H1 (cell line): Measurements from ENCODE around the gene EPS8L1. TPM values are rescaled to one million over a fixed set of nuclear protein-coding genes. Genes with fewer than 3 reads are reported as not detected.

Experiments used
- ATF3 ChIP-seq: IDR thresholded peaks from 2 replicates; pipeline ENCODE4 v1.6.1; 2011; ENCODE audit warnings: low read depth, mild to moderate bottlenecking, low read length; ENCODE audit not compliant: insufficient read depth
- CBX5 ChIP-seq: fragments of 300-800, 300-1000 bp; sonication (generic); IDR thresholded peaks from 2 replicates; pipeline ENCODE4 v1.7.1; 2016; ENCODE audit warnings: antibody characterized with exemption, low read length, low read depth
- E2F6 ChIP-seq: IDR thresholded peaks from 2 replicates; pipeline ENCODE4 v1.6.1; 2012; ENCODE audit warnings: inconsistent platforms
- EGR1 ChIP-seq: IDR thresholded peaks from 2 replicates; pipeline ENCODE4 v1.6.1; 2011; ENCODE audit warnings: low read depth, low read length, borderline replicate concordance
- GABPA ChIP-seq: IDR thresholded peaks from 2 replicates; pipeline ENCODE4 v1.6.1; 2011; ENCODE audit warnings: mild to moderate bottlenecking, low read length, moderate library complexity, borderline replicate concordance; ENCODE audit not compliant: insufficient read depth
- MAX ChIP-seq: IDR thresholded peaks from 2 replicates; pipeline ENCODE4 v1.6.1; 2012; ENCODE audit warnings: inconsistent platforms
- NRF1 ChIP-seq: IDR thresholded peaks from 2 replicates; pipeline ENCODE4 v1.6.1; 2011; ENCODE audit warnings: mild to moderate bottlenecking, low read depth, low read length, improper control_type of control experiment
- POU5F1 ChIP-seq: IDR thresholded peaks from 2 replicates; pipeline ENCODE4 v1.6.1; 2011; ENCODE audit warnings: low read depth, mild to moderate bottlenecking, low read length, moderate library complexity
- RFX5 ChIP-seq: IDR thresholded peaks from 2 replicates; pipeline ENCODE4 v1.6.1; 2011; ENCODE audit warnings: low read depth, low read length, improper control_type of control experiment, borderline replicate concordance
- RNF2 ChIP-seq: fragments of 200-900, 300-1000 bp; sonication (generic); IDR thresholded peaks from 2 replicates; pipeline ENCODE4 v1.7.1; 2016; ENCODE audit warnings: borderline replicate concordance, low read depth, mild to moderate bottlenecking, antibody characterized with exemption, low read length; ENCODE audit not compliant: poor library complexity, severe bottlenecking; ENCODE audit errors: missing control alignments
- SAP30 ChIP-seq: fragments of 300-600 bp; sonication (generic); IDR thresholded peaks from 2 replicates; pipeline ENCODE4 v1.7.1; 2012; ENCODE audit warnings: low read length, moderate library complexity, mild to moderate bottlenecking, inconsistent platforms; ENCODE audit not compliant: insufficient read depth, insufficient replicate concordance
- SIX5 ChIP-seq: IDR thresholded peaks from 2 replicates; pipeline ENCODE4 v1.6.1; 2011; ENCODE audit warnings: mild to moderate bottlenecking, low read depth, low read length
- SP1 ChIP-seq: IDR thresholded peaks from 2 replicates; pipeline ENCODE4 v1.6.1; 2011; ENCODE audit warnings: low read depth, low read length
- SP2 ChIP-seq: IDR thresholded peaks from 2 replicates; pipeline ENCODE4 v1.6.1; 2012; ENCODE audit warnings: mild to moderate bottlenecking, low read length, inconsistent platforms
- SP4 ChIP-seq: IDR thresholded peaks from 2 replicates; pipeline ENCODE4 v1.6.1; 2012; ENCODE audit warnings: low read length, inconsistent platforms
- SUZ12 ChIP-seq: fragments of 200-600 bp; sonication (generic); IDR thresholded peaks from 2 replicates; pipeline ENCODE4 v1.6.1; 2012; ENCODE audit warnings: mild to moderate bottlenecking, inconsistent platforms, low read length, moderate library complexity, mixed read lengths
- TAF1 ChIP-seq: IDR thresholded peaks from 2 replicates; pipeline ENCODE4 v1.6.1; 2011; ENCODE audit warnings: mild to moderate bottlenecking, low read depth, low read length
- TCF12 ChIP-seq: IDR thresholded peaks from 2 replicates; pipeline ENCODE4 v1.6.1; 2011; ENCODE audit warnings: low read depth, mild to moderate bottlenecking, low read length
- USF2 ChIP-seq: IDR thresholded peaks from 2 replicates; pipeline ENCODE4 v1.6.1; 2011; ENCODE audit warnings: low read length, improper control_type of control experiment
- YY1 ChIP-seq: IDR thresholded peaks from 2 replicates; pipeline ENCODE4 v1.6.1; 2011; ENCODE audit warnings: low read depth, mild to moderate bottlenecking, low read length
- polyA plus RNA-seq, 7 experiments: library from polyadenylated mRNA; depleted of rRNA in 3 of 7; stranded (reverse) in 5 of 7; unstranded in 2 of 7; fragments of >200 nt in 5 of 7; fragments of 200-250 nt in 2 of 7; gene quantifications; 1 replicate in 5 of 7; 2 replicates in 1 of 7; 4 replicates in 1 of 7; pipeline versions ENCODE4 v1.2.1 to v1.2.3, GENCODE V29; 2011 to 2013; ENCODE audit warnings: missing spikeins in 2 of 7, mixed read lengths in 2 of 7
- total RNA-seq: library from RNA; stranded (reverse); fragmentation: NEBNext Ultra II Directional; extraction: Animal tissue kit (Norgen Biotek cat#: 25700); gene quantifications from 2 replicates; pipeline ENCODE4 v1.2.1, GENCODE V29; 2021

Gene EPS8L1
- total and polyA plus RNA-seq, 2 of the 8 experiments (the other 6 are each of a cell fraction or from before 2014, with no cell fraction given), result 19.8 to 30.2 TPM

DNA sequence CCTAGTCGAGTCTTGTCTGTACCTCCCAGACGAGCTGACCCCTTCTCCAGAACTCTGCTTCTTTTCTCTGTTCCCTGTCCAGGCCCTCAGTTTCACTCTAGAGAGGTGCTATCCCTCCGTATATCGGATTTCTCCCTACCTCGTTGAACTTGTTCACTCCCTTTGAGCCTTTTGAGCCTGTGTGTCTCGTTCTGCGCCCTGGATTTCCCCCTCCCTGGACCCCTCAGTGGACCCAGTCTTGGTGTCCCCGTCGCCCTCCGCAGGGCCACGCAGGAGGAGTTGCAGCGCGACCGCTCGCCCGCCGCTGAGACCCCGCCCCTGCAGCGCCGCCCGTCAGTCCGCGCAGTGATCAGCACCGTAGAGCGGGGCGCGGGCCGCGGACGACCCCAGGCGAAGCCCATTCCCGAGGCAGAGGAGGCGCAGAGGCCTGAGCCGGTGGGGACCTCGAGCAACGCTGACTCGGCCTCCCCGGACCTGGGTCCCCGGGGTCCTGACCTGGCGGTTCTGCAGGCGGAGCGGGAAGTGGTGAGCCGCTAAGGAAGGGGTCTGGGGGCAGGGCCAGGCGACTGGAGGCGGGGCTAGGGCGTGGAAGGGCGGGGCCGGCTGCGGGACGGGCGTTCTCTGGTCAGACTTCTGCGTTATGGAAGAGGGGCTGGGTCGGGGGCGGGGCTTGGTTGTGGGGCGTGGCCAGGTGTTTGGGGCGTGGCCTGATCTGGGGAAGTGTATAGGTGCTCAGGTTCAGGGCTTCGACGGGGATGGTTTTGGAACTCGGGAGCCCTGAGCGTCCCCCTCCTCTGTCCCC, 5.5 kb downstream of the EPS8L1 start (continued):
- no peak; the same call in 1 of the 2 replicates for TF ChIP-seq E2F6
- TF ChIP-seq SAP30, result no peak
- TF ChIP-seq SP2, result no peak
- no peak for TF ChIP-seq YY1
- TF ChIP-seq CBX5, result no peak
- TF ChIP-seq TCF12, result no peak
- 0 out of 2 replicates have a peak, but pooled peaks have one; percentile 45 for TF ChIP-seq SP1
- TF ChIP-seq SIX5, result no peak
- no peak for TF ChIP-seq MAX
- TF ChIP-seq USF2, result no peak
- TF ChIP-seq RFX5, result no peak
- no peak for TF ChIP-seq POU5F1
- no peak for TF ChIP-seq EGR1
- no peak for TF ChIP-seq RNF2
- no peak for TF ChIP-seq SUZ12
- no peak for TF ChIP-seq NRF1
- TF ChIP-seq ATF3, result no peak
- no peak for TF ChIP-seq GABPA
- TF ChIP-seq SP4, result no peak
- TF ChIP-seq TAF1, result 0 out of 2 replicates have a peak, but pooled peaks have one; percentile 54
